SK-N-SH (cell line): ENCODE data around the gene C14orf119. TPM values are rescaled to one million over a fixed set of nuclear protein-coding genes. Genes with fewer than 3 reads are reported as not detected.

Source experiments
- CTCF ChIA-PET: fragments of 300-600, 350-600 bp; formaldehyde crosslinking; extraction: SDS; loops from one replicate; lab custom pipeline; 2021; lab: Yijun Ruan, JAX
- POLR2A ChIA-PET: fragments of 350-600 bp; sonication (Branson Sonifier 250); formaldehyde crosslinking; extraction: SDS; loops from one replicate; lab custom pipeline; 2020; ENCODE audit warnings: antibody characterized with exemption, inconsistent platforms; lab: Yijun Ruan, JAX
- DNase-seq: peaks from one replicate; pipeline ENCODE4 v3.0.0; 2012
- H2AFZ ChIP-seq: fragments of 200-600 bp; sonication (generic); 2 replicates; pipeline ENCODE4 v1.8.1; 2016; ENCODE audit warnings: antibody characterized with exemption, mild to moderate bottlenecking, low read depth
- H3F3A ChIP-seq: fragments of 200-600 bp; sonication (generic); replicated peaks from 2 replicates; pipeline ENCODE3; 2016; ENCODE audit warnings: antibody characterized with exemption, mild to moderate bottlenecking; ENCODE audit not compliant: insufficient read depth
- H3K27ac ChIP-seq, 2 experiments: fragments of 200-500 bp in 1 of 2; fragments of 200-600 bp in 1 of 2; sonication (Bioruptor generic) in 1 of 2; sonication (generic), shearing (Covaris generic) in 1 of 2; 2 replicates each; pipeline versions ENCODE4 v1.5.1 to v1.6.1; 2014 to 2016; ENCODE audit warnings: low read depth in 2 of 2, inconsistent platforms in 1 of 2, low read length in 1 of 2, mild to moderate bottlenecking in 1 of 2, mixed read lengths in 1 of 2
- H3K27me3 ChIP-seq: fragments of 200-600 bp; sonication (generic), shearing (Covaris generic); 2 replicates; pipeline ENCODE4 v1.6.1; 2016; ENCODE audit warnings: mixed run types; ENCODE audit not compliant: insufficient read depth
- H3K36me3 ChIP-seq, 2 experiments: fragments of 200-500 bp in 1 of 2; fragments of 200-600 bp in 1 of 2; sonication (Bioruptor generic) in 1 of 2; sonication (generic) in 1 of 2; replicated peaks in 1 of 2; 2 replicates each; pipeline versions ENCODE3 to v1.5.1; 2014 to 2016; ENCODE audit warnings: low read length in 1 of 2, mild to moderate bottlenecking in 1 of 2; ENCODE audit not compliant: insufficient read depth in 2 of 2, control insufficient read depth in 1 of 2
- H3K4me1 ChIP-seq, 2 experiments: fragments of 200-500 bp in 1 of 2; fragments of 200-600 bp in 1 of 2; sonication (Bioruptor generic) in 1 of 2; sonication (generic), shearing (Covaris generic) in 1 of 2; 2 replicates each; pipeline versions ENCODE4 v1.5.1 to v1.6.1; 2014 to 2016; ENCODE audit warnings: low read depth in 1 of 2, low read length in 1 of 2, mixed run types in 1 of 2; ENCODE audit not compliant: insufficient read depth in 2 of 2, control insufficient read depth in 1 of 2
- H3K4me2 ChIP-seq: fragments of 200-600 bp; sonication (generic), shearing (Covaris generic); 2 replicates; pipeline ENCODE4 v1.6.1; 2017; ENCODE audit warnings: mixed run types
- H3K4me3 ChIP-seq, 2 experiments: fragments of 200-500 bp in 1 of 2; fragments of 200-600 bp in 1 of 2; sonication (Bioruptor generic) in 1 of 2; sonication (generic), shearing (Covaris generic) in 1 of 2; 2 replicates each; pipeline versions ENCODE4 v1.5.1 to v1.8.1; 2014 to 2016; ENCODE audit warnings: low read depth in 2 of 2, inconsistent platforms in 1 of 2, low read length in 1 of 2, mild to moderate bottlenecking in 1 of 2, mixed read lengths in 1 of 2, moderate library complexity in 1 of 2
- H3K79me2 ChIP-seq: fragments of 200-600 bp; sonication (generic); 2 replicates; pipeline ENCODE4 v1.8.1; 2017; ENCODE audit warnings: mild to moderate bottlenecking; ENCODE audit not compliant: insufficient read depth
- H3K9ac ChIP-seq: fragments of 200-600 bp; sonication (generic); 2 replicates; pipeline ENCODE4 v1.6.1; 2017; ENCODE audit warnings: mixed run types
- H3K9me2 ChIP-seq: fragments of 200-600 bp; sonication (generic); 2 replicates; pipeline ENCODE4 v1.6.1; 2017; ENCODE audit warnings: mixed run types
- H3K9me3 ChIP-seq: fragments of 200-600 bp; sonication (generic); 2 replicates; pipeline ENCODE4 v1.6.1; 2017; ENCODE audit warnings: mixed run types, mild to moderate bottlenecking, moderate library complexity
- H4K20me1 ChIP-seq: fragments of 200-600 bp; sonication (generic); 2 replicates; pipeline ENCODE4 v1.6.1; 2017; ENCODE audit warnings: mild to moderate bottlenecking, mixed run types; ENCODE audit not compliant: insufficient read depth
- CHD2 ChIP-seq: fragments of 150-350 bp; IDR thresholded peaks from 2 replicates; pipeline ENCODE4 v1.6.1; 2018; ENCODE audit warnings: low read length; ENCODE audit not compliant: partially characterized antibody
- ELF1 ChIP-seq: IDR thresholded peaks from 2 replicates; pipeline ENCODE4 v1.4.0; 2012
- EP300 ChIP-seq, 2 experiments: IDR thresholded peaks; 2 replicates each; pipeline versions ENCODE4 v1.4.0 to v1.6.1; 2012; ENCODE audit warnings: borderline replicate concordance in 1 of 2, low read depth in 1 of 2, low read length in 1 of 2
- EZH2phosphoT487 ChIP-seq: fragments of 200-600 bp; sonication (generic); IDR thresholded peaks from 2 replicates; pipeline ENCODE4 v1.6.1; 2017; ENCODE audit warnings: low read depth, mixed run types, mild to moderate bottlenecking, antibody characterized with exemption, moderate library complexity, borderline replicate concordance
- GATA2 ChIP-seq: sonication (generic); formaldehyde crosslinking; IDR thresholded peaks from 2 replicates; pipeline ENCODE4 v1.5.0; 2020; ENCODE audit warnings: mild to moderate bottlenecking, missing genetic modification reagents
- NRF1 ChIP-seq: IDR thresholded peaks from 2 replicates; pipeline ENCODE4 v1.6.1; 2012; ENCODE audit warnings: low read depth, mild to moderate bottlenecking, low read length
- RAD21 ChIP-seq: IDR thresholded peaks from 2 replicates; pipeline ENCODE4 v1.6.1; 2012; ENCODE audit warnings: mild to moderate bottlenecking, low read length
- RCOR1 ChIP-seq: fragments of 150-350 bp; IDR thresholded peaks from 2 replicates; pipeline ENCODE4 v1.6.1; 2017; ENCODE audit warnings: antibody characterized with exemption, low read length
- RFX5 ChIP-seq: IDR thresholded peaks from 2 replicates; pipeline ENCODE4 v1.6.1; 2012; ENCODE audit warnings: mild to moderate bottlenecking, improper control_type of control experiment, low read length
- RXRA ChIP-seq: IDR thresholded peaks from 2 replicates; pipeline ENCODE4 v1.4.0; 2012; ENCODE audit warnings: low read depth, mild to moderate bottlenecking, borderline replicate concordance
- TAF1 ChIP-seq: IDR thresholded peaks from 2 replicates; pipeline ENCODE4 v1.6.1; 2012; ENCODE audit warnings: low read depth, mild to moderate bottlenecking, low read length, moderate library complexity, borderline replicate concordance
- TCF12 ChIP-seq: IDR thresholded peaks from 2 replicates; pipeline ENCODE4 v1.4.0; 2012
- YY1 ChIP-seq: IDR thresholded peaks from 2 replicates; pipeline ENCODE4 v1.4.0; 2012; ENCODE audit warnings: low read depth, mild to moderate bottlenecking
- WGBS: methylation state at CpG from one replicate; pipeline ENCODE4 v1.1.6; 2017; ENCODE audit warnings: low lambda C conversion rate; 5-methylcytosine and 5-hydroxymethylcytosine counted together
- polyA plus RNA-seq, 3 experiments: library from polyadenylated mRNA; depleted of rRNA; stranded (reverse); fragments of >200 nt; gene quantifications; 2 replicates each; pipeline ENCODE4 v1.2.3, GENCODE V29; 2012
- TF ChIP-seq, protein P1 (sequence below): fragments of 150-350 bp; IDR thresholded peaks from 2 replicates; pipeline ENCODE4 v1.6.1; 2017; ENCODE audit warnings: antibody characterized with exemption, low read length, low read depth, borderline replicate concordance
- TF ChIP-seq, protein P2 (sequence below): IDR thresholded peaks from 2 replicates; pipeline ENCODE4 v1.4.0; 2012; ENCODE audit warnings: low read depth, borderline replicate concordance
- TF ChIP-seq, protein P3 (sequence below): IDR thresholded peaks from 2 replicates; pipeline ENCODE4 v1.6.1; 2012; ENCODE audit warnings: mild to moderate bottlenecking, low read depth, low read length, moderate library complexity

The C14orf119 gene
- polyA plus RNA-seq, 1 of the 3 experiments (the other 2 are of a cell fraction) = 55.2 TPM

DNA sequence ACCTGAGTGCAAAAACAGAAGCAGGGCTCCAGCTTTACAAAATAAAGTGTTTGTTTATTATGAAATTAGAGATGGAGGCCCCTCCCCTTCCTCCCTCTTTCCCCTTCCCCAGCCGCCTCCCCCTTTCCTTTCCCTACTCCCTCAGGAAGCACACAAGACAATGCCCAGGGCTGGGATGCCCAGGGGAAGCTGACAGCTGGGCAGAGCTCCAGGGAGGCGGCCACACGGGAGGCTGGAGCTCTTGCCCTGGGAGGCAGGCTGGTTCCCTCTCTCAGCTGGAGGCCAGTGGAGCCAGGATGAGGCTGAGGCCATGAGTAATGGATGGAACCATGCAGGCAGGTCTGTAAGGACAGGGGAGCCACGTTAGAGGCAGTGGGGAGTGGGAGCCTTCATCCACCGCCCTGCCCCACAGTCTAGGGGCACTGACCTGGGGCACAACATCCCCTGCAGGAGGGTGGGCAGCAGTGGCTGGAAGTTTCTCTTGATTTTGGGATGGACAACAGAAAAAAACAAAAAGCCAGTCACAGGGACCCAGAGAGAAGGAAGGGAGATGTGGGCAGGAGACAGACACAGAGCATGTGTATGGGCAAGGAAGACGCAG is 48.2 kb upstream of the C14orf119 start:
- POLR2A ChIA-PET = interaction anchor here (1.0 kb wide), 1 partner anchor 41 kb away, joined by 3 read pairs; no protein-coding TSS in a partner anchor
- H3K4me1 ChIP-seq = peaks cover 0 to 11% of the 10 kb centered on the region in 2 experiments; a peak in 1 of 4 replicates
- no peak overlapping the region for H2AFZ ChIP-seq
- no peaks in the 10 kb centered on the region for H3K79me2 ChIP-seq
- H3K4me3 ChIP-seq = no peak overlapping the region
- no peaks in the 10 kb centered on the region for H3K9me3 ChIP-seq
- TF ChIP-seq TCF12 (no peak), EZH2phosphoT487 (no peak), RAD21 (no peak), RXRA (no peak), RCOR1 (no peak), NRF1 (no peak), ELF1 (no peak), GATA2 (CRISPR knock-in tag) (no peak)
- TF ChIP-seq, protein P1, sequence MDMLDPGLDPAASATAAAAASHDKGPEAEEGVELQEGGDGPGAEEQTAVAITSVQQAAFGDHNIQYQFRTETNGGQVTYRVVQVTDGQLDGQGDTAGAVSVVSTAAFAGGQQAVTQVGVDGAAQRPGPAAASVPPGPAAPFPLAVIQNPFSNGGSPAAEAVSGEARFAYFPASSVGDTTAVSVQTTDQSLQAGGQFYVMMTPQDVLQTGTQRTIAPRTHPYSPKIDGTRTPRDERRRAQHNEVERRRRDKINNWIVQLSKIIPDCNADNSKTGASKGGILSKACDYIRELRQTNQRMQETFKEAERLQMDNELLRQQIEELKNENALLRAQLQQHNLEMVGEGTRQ = no peak
- peak overlapping the region; percentile 1; the same call in 1 of the 2 replicates for H3K4me2 ChIP-seq
- CTCF ChIA-PET = interaction anchor here (0.9 to 33.1 kb wide), 4 partner anchors 8 to 59 kb away, joined by 3 to 1566 read pairs (median 8); partner anchors contain the start of gene AJUBA
- no peaks in the 10 kb centered on the region for H3K27me3 ChIP-seq
- H3F3A ChIP-seq = peaks cover 7% of the 10 kb centered on the region
- WGBS = 67% methylated on average over 6 of the region's 6 CpGs
- H3K9me2 ChIP-seq = no peaks in the 10 kb centered on the region
- H3K27ac ChIP-seq = no peak overlapping the region
- DNase-seq = no peak
- H3K36me3 ChIP-seq = peaks cover 0 to 5% of the 10 kb centered on the region in 2 experiments
- no peaks in the 10 kb centered on the region for H4K20me1 ChIP-seq
- no peak overlapping the region for H3K9ac ChIP-seq

DNA sequence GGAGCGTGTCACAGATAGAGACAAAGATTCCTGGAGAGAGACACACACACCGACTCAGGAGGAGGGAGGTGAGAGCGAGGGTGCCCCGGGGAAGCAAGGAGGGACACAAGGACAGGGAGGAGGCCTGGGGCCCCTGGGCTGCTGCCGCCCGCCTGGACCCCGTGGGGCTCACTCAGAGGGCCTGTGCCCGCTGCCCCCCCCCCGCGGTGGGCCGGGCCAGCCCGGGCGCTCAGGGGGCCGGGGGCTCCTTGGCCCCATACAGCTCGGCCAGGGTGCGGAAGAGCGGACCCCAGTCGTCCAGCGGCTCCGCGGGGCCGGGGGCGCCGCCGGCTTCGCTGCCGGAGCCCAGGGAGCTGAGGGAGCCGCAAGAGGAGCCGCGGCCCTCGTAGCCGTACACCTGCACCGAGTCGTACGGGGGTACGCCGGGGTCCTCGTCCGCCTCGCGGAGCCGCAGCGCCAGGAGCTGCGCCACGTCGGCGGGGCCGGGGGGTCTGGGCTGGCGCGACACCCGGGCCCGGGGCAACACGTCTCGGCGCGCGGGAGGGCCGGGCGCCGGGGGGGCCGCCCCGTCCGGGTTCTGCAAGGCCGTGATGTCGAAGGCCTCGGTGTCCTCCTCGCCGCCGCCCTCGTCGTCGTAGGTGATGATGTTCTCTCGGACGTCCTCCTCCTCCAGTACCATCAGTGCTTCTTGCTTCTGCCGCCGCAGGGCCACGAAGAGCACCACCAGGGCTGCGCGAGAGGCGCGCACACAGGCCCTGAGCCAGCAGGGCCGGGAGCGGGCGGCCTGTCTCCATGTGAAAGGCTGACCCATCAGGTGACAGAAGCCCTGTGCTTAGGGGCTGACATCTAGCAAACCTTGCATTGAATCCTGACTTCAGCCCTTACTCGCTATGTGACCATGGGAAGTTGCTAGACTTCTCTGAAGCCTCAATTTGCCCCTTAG is 47.3 kb upstream of the C14orf119 start:
- no peak for DNase-seq
- H3K9me3 ChIP-seq = no peaks in the 10 kb centered on the region
- POLR2A ChIA-PET = interaction anchor here (1.0 kb wide), 1 partner anchor 42 kb away, joined by 3 read pairs; no protein-coding TSS in a partner anchor
- no peak overlapping the region for H3K4me2 ChIP-seq
- peaks cover 0 to 11% of the 10 kb centered on the region in 2 experiments; a peak in 1 of 4 replicates for H3K4me1 ChIP-seq
- 96% methylated on average over 52 of the region's 85 CpGs for WGBS
- H3K79me2 ChIP-seq = no peaks in the 10 kb centered on the region
- peaks cover 7% of the 10 kb centered on the region for H3F3A ChIP-seq
- no peaks in the 10 kb centered on the region for H3K27me3 ChIP-seq
- H3K9me2 ChIP-seq = no peaks in the 10 kb centered on the region
- TF ChIP-seq TCF12 (no peak), EP300 (IDR thresholded peaks at IDR 0.05; ENCODE audit: borderline replicate concordance in 1 of 2, low read depth in 1 of 2, low read length in 1 of 2) (no peak), RFX5 (no peak), YY1 (no peak), RCOR1 (no peak), TAF1 (no peak), CHD2 (no peak)
- TF ChIP-seq, protein P2, sequence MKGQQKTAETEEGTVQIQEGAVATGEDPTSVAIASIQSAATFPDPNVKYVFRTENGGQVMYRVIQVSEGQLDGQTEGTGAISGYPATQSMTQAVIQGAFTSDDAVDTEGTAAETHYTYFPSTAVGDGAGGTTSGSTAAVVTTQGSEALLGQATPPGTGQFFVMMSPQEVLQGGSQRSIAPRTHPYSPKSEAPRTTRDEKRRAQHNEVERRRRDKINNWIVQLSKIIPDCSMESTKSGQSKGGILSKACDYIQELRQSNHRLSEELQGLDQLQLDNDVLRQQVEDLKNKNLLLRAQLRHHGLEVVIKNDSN = no peak
- TF ChIP-seq, protein P3, sequence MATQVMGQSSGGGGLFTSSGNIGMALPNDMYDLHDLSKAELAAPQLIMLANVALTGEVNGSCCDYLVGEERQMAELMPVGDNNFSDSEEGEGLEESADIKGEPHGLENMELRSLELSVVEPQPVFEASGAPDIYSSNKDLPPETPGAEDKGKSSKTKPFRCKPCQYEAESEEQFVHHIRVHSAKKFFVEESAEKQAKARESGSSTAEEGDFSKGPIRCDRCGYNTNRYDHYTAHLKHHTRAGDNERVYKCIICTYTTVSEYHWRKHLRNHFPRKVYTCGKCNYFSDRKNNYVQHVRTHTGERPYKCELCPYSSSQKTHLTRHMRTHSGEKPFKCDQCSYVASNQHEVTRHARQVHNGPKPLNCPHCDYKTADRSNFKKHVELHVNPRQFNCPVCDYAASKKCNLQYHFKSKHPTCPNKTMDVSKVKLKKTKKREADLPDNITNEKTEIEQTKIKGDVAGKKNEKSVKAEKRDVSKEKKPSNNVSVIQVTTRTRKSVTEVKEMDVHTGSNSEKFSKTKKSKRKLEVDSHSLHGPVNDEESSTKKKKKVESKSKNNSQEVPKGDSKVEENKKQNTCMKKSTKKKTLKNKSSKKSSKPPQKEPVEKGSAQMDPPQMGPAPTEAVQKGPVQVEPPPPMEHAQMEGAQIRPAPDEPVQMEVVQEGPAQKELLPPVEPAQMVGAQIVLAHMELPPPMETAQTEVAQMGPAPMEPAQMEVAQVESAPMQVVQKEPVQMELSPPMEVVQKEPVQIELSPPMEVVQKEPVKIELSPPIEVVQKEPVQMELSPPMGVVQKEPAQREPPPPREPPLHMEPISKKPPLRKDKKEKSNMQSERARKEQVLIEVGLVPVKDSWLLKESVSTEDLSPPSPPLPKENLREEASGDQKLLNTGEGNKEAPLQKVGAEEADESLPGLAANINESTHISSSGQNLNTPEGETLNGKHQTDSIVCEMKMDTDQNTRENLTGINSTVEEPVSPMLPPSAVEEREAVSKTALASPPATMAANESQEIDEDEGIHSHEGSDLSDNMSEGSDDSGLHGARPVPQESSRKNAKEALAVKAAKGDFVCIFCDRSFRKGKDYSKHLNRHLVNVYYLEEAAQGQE = no peak
- TF ChIP-seq, protein P1 = no peak
- H3K36me3 ChIP-seq = peaks cover 0 to 5% of the 10 kb centered on the region in 2 experiments
- CTCF ChIA-PET = interaction anchor here (1.5 to 33.1 kb wide), 3 partner anchors 9 to 60 kb away, joined by 5 to 1566 read pairs (median 10); partner anchors contain the start of gene AJUBA
- H2AFZ ChIP-seq = no peak overlapping the region
- no peak overlapping the region for H3K27ac ChIP-seq
- H3K4me3 ChIP-seq = no peak overlapping the region
- H3K9ac ChIP-seq = no peak overlapping the region
- H4K20me1 ChIP-seq = no peaks in the 10 kb centered on the region
